Esophagus (tissue), 2 donors: Measurements from ENCODE around the gene UNC13C. TPM values are rescaled to one million over a fixed set of nuclear protein-coding genes. Genes with fewer than 3 reads are reported as not detected.

Experiments
- H3K27ac ChIP-seq, 2 donors: one replicate each; pipeline ENCODE4 v1.5.1; 2013; ENCODE audit warnings: low read depth in 2 of 2, mild to moderate bottlenecking in 2 of 2, inconsistent platforms in 1 of 2, low read length in 1 of 2, moderate library complexity in 1 of 2
- H3K27me3 ChIP-seq, 2 donors: one replicate each; pipeline ENCODE4 v1.6.1; 2013; ENCODE audit warnings: low read length in 2 of 2, control low read depth in 1 of 2, mild to moderate bottlenecking in 1 of 2; ENCODE audit not compliant: insufficient read depth in 2 of 2, control insufficient read depth in 1 of 2
- H3K36me3 ChIP-seq, 2 donors: one replicate each; pipeline ENCODE4 v1.6.1; 2013; ENCODE audit warnings: low read length in 1 of 2; ENCODE audit not compliant: control insufficient read depth in 2 of 2, insufficient read depth in 2 of 2
- H3K4me1 ChIP-seq, 2 donors: one replicate each; pipeline ENCODE4 v1.6.1; 2013; ENCODE audit warnings: low read length in 1 of 2; ENCODE audit not compliant: control insufficient read depth in 2 of 2, insufficient read depth in 2 of 2
- H3K4me3 ChIP-seq, 2 donors: one replicate each; pipeline ENCODE4 v1.5.1; 2013; ENCODE audit warnings: low read length in 2 of 2, mild to moderate bottlenecking in 2 of 2, low read depth in 1 of 2, moderate library complexity in 1 of 2
- H3K9me3 ChIP-seq, 2 donors: one replicate each; pipeline ENCODE4 v1.6.1; 2013; ENCODE audit warnings: mild to moderate bottlenecking in 2 of 2, low read depth in 1 of 2, low read length in 1 of 2, moderate library complexity in 1 of 2; ENCODE audit not compliant: control insufficient read depth in 2 of 2, insufficient read depth in 1 of 2
- WGBS, 2 donors: extraction: QIAGEN DNeasy Blood & Tissue Kit; methylation state at CpG; one replicate each; pipeline ENCODE4 v1.1.7; 2013; 5-methylcytosine and 5-hydroxymethylcytosine counted together
- polyA plus RNA-seq, 2 donors: library from polyadenylated mRNA; stranded (reverse); fragments of 200-250 nt; gene quantifications; one replicate each; pipeline ENCODE4 v1.2.3, GENCODE V29; 2013
- donor health status: healthy with polysubstance abuse.
- donor health status: Bipolar disorder and iron deficiency.

Gene UNC13C
- polyA plus RNA-seq, 2 donors = under 0.01 TPM; not detected in 1

GRCh38 chr15:54045397-54045796 is 67.2 kb downstream of the UNC13C start:
- peaks cover 0 to 3% of the 10 kb centered on the region in 2 donors for H3K9me3 ChIP-seq
- no peak overlapping the region for H3K4me3 ChIP-seq
- no peak overlapping the region for H3K27ac ChIP-seq
- WGBS, 2 donors = 51 to 58% methylated on average over 2 of the region's 2 CpGs
- no peaks in the 10 kb centered on the region for H3K36me3 ChIP-seq
- H3K27me3 ChIP-seq = no peaks in the 10 kb centered on the region
- no peaks in the 10 kb centered on the region for H3K4me1 ChIP-seq

DNA sequence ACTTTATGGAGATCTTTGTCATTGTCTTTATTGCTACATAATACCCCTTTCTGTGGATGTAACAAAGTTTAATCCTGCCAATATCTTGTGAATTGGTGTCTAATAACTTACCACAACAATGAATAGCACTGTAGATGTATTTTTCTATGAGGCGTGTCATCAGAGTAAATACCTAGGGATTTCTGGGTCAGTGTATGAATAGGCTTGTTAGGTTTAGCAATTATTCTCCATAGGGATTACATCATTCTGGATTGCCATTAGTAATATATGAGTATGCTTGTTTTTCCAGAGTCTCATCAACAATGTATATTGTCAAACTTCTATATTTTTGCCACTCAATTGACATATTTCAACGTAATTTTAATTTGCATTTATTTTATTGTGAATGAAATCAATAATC is 67.9 kb downstream of the UNC13C start:
- Histone ChIP-seq H3K36me3 (no peaks in the 10 kb centered on the region), H3K27ac (no peak overlapping the region), H3K4me3 (no peak overlapping the region), H3K27me3 (no peaks in the 10 kb centered on the region), H3K4me1 (no peaks in the 10 kb centered on the region), H3K9me3 (peaks cover 0 to 3% of the 10 kb centered on the region in 2 donors)
- WGBS, 2 donors = 75% methylated on average over 2 of the region's 2 CpGs

DNA sequence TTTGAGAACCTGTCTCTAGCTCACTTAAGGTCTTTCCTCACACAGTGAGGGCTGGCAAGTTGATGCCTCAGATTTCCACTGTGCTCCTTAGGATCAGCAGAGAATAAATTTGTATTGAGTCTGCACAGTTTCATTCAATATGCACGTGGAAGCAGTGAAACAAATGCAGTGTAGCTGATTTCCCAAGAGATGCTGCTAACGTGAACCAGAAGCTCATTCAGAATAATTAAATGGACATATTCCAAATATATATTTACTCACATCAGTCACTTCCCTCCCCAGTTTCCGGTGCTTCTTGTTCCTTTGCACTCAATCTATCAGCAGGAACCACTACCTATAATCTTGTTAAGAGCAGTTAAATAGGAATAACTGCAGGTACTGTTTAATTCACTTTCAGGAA is 86.1 kb downstream of the UNC13C start:
- H3K9me3 ChIP-seq = no peaks in the 10 kb centered on the region
- H3K4me3 ChIP-seq = no peak overlapping the region
- no peaks in the 10 kb centered on the region for H3K36me3 ChIP-seq
- H3K4me1 ChIP-seq = no peaks in the 10 kb centered on the region
- H3K27ac ChIP-seq = no peak overlapping the region
- 40 to 41% methylated on average over 3 of the region's 3 CpGs for WGBS, 2 donors
- no peaks in the 10 kb centered on the region for H3K27me3 ChIP-seq

DNA sequence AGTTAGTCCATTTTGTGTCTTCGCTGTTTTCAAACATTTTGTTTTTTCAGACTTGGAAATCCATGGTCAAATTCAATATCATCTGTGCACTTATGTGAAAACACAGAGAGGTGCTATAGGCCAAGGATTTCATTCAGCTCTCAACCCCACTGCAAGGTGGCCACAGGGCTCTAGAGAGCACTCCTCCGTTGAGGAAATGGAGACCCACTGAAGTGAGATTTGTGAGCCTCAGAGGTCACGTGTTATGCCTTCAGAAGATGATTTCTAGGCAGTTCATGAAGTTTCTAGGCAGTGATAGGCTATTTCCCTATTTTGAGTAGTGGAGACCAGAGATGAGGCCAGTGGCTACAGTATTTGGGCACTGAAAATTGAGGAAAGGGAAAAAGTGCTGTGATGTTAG is 88.2 kb downstream of the UNC13C start:
- Histone ChIP-seq H3K4me3 (no peak overlapping the region), H3K9me3 (no peaks in the 10 kb centered on the region), H3K4me1 (no peaks in the 10 kb centered on the region), H3K27ac (no peak overlapping the region), H3K27me3 (no peaks in the 10 kb centered on the region), H3K36me3 (no peaks in the 10 kb centered on the region)
- WGBS, 2 donors = 73 to 78% methylated on average over 3 of the region's 3 CpGs

DNA sequence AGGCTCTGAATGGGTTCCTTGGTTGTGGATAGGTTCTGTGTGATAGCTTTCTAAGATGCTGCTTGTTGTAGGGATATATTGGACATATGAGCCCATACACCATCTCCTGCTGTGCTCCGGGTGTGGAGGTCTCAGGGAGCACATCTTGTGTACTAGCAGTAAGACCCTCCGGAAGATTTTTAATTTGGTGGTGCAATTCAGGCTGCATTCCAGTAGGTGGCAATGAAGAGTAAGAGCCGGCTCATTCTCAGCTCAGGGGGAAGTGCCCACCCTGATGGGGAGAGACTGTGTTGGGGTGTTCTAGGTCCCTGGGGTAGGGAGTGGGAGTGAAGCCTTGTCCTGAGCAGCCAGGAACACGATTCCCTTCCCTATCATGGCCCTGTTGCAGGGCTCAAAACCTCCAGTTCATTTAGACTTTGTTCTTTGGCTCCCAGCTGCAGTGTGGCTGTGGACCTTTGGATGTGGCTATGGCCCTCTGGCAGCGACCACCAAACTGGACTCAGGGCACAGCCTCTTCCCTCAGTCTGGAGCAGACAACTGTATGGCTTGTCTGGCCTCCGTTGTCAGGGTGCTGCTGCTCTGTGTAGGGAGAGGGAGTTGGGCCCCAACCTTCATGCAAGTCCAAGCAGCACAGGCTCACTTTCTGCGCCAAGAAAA is 104.7 kb downstream of the UNC13C start:
- no peaks in the 10 kb centered on the region for H3K27me3 ChIP-seq
- no peak overlapping the region for H3K4me3 ChIP-seq
- H3K36me3 ChIP-seq = no peaks in the 10 kb centered on the region
- H3K27ac ChIP-seq = no peak overlapping the region
- no peaks in the 10 kb centered on the region for H3K4me1 ChIP-seq
- 41 to 44% methylated on average over 7 of the region's 7 CpGs for WGBS, 2 donors
- no peaks in the 10 kb centered on the region for H3K9me3 ChIP-seq

DNA sequence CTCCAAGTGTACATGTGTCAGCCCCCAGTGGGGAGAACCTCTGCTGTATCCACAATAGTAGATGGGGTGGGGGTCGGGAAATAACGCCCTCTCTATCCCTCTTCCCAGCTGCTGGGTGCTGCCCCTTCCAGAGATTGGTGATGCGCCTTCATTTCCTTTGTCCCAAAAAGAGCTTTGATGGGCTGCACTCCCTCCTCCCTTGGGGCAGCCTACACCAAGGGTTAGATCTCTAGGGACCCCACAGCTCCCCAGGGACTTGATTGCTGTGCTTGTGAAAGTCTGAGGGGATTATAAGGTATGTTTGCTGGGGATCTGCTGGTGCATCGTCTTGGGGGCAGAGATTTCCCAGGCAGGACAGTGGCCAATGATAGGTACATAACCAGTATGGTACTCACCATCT is 105.3 kb downstream of the UNC13C start:
- Histone ChIP-seq H3K4me3 (no peak overlapping the region), H3K27ac (no peak overlapping the region), H3K27me3 (no peaks in the 10 kb centered on the region), H3K36me3 (no peaks in the 10 kb centered on the region), H3K4me1 (no peaks in the 10 kb centered on the region), H3K9me3 (no peaks in the 10 kb centered on the region)
- 64 to 71% methylated on average over 4 of the region's 4 CpGs for WGBS, 2 donors

DNA sequence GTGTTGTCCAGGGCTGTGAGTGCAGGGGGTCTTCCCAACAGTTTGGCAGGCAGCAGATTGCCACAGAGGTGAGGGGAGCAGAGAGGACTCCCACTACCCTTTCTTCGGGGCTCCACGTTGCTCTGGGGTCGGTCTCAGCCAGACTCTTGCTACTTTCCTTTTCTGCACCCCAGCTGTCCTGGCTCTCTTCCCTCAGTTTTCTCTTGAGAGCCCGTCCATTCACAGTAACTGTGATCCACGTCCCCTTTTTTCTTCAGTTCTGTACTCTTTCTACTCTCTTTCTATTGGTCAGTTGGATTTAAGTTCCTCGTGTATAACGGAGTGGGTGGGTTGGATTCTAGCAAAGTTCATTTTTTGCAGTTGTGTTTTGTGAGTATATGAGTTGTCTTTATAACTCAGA is 105.8 kb downstream of the UNC13C start:
- H3K27me3 ChIP-seq = no peaks in the 10 kb centered on the region
- H3K27ac ChIP-seq = no peak overlapping the region
- no peaks in the 10 kb centered on the region for H3K4me1 ChIP-seq
- H3K9me3 ChIP-seq = no peaks in the 10 kb centered on the region
- 79 to 81% methylated on average over 7 of the region's 7 CpGs for WGBS, 2 donors
- H3K4me3 ChIP-seq = no peak overlapping the region
- H3K36me3 ChIP-seq = no peaks in the 10 kb centered on the region

DNA sequence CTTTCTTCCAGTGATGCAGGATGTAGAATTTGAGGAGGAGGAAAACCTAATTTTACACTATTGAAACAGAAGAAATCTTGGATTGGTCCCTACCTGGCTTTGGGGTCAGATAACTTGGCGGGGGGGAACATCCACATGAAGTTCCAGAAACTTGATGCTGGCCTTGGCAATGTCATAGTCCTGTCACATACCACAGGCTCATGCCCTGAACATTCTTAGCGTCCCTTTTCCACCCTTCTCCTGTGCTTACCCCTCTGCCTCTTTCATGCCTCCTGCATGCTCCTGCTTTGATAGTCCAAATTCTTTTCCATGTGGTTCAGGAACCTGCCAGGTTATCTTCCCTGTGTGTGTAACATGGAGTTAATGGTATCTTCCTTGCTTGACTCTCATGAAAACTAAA is 110.6 kb downstream of the UNC13C start:
- WGBS, 2 donors = 84 to 86% methylated on average over 2 of the region's 2 CpGs
- no peaks in the 10 kb centered on the region for H3K4me1 ChIP-seq
- H3K27me3 ChIP-seq = no peaks in the 10 kb centered on the region

GRCh38 chr15:54089776-54090175 is 111.5 kb downstream of the UNC13C start:
- no peaks in the 10 kb centered on the region for H3K4me1 ChIP-seq
- H3K36me3 ChIP-seq = no peaks in the 10 kb centered on the region
- WGBS, 2 donors = 77 to 78% methylated on average over 3 of the region's 3 CpGs
- H3K27me3 ChIP-seq = no peaks in the 10 kb centered on the region
- no peak overlapping the region for H3K4me3 ChIP-seq
- no peak overlapping the region for H3K27ac ChIP-seq
- no peaks in the 10 kb centered on the region for H3K9me3 ChIP-seq

More for the DNA sequence above, 110.6 kb downstream of the UNC13C start:
- no peak overlapping the region for H3K27ac ChIP-seq
- no peak overlapping the region for H3K4me3 ChIP-seq
- H3K36me3 ChIP-seq = no peaks in the 10 kb centered on the region
- no peaks in the 10 kb centered on the region for H3K9me3 ChIP-seq

DNA sequence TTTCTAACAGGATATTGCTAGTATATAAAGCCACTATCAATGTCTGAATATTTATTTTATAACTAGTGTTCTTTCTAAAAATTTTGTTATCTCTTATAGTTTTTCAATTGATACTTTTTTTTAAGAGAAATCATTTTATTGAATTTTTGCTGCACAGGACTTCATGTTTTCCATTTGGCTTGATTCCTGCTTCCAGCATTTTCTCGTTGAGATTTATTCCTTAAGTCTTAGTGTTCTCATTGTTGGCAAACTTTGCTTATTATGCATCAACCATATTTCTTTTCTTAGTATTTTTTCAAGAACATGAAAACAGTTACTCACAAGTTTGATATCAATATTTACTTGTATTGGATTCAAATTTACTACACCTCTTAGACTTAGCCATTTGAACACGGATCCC is 113.4 kb downstream of the UNC13C start:
- 61 to 62% methylated on average over 2 of the region's 2 CpGs for WGBS, 2 donors
- no peak overlapping the region for H3K27ac ChIP-seq
- no peaks in the 10 kb centered on the region for H3K9me3 ChIP-seq
- H3K4me1 ChIP-seq = no peaks in the 10 kb centered on the region
- no peak overlapping the region for H3K4me3 ChIP-seq
- no peaks in the 10 kb centered on the region for H3K27me3 ChIP-seq
- H3K36me3 ChIP-seq = no peaks in the 10 kb centered on the region
